Neural crest cell (in vitro differentiated cells): ENCODE results near the gene CALML5. TPM values are rescaled to one million over a fixed set of nuclear protein-coding genes. Genes with fewer than 3 reads are reported as not detected.

ENCODE experiments used
- DNase-seq: peaks from one replicate; pipeline ENCODE4 v3.0.0; 2021; ENCODE audit warnings: low read depth, mixed read lengths, low spot score
- H3K27ac Mint-ChIP-seq: one replicate; pipeline ENCODE4 v1.8.0; 2021; ENCODE audit warnings: mild to moderate bottlenecking, mixed read lengths; ENCODE audit not compliant: unreplicated experiment
- H3K27me3 Mint-ChIP-seq: 2 replicates; pipeline ENCODE4 v1.8.0; 2021; ENCODE audit warnings: low read depth, mild to moderate bottlenecking, mixed read lengths
- H3K36me3 Mint-ChIP-seq: 2 replicates; pipeline ENCODE4 v1.8.0; 2021; ENCODE audit warnings: low read depth, mild to moderate bottlenecking, mixed read lengths
- H3K4me1 Mint-ChIP-seq: 2 replicates; pipeline ENCODE4 v1.8.0; 2021; ENCODE audit warnings: mixed read lengths
- H3K4me3 Mint-ChIP-seq: one replicate; pipeline ENCODE4 v1.8.0; 2021; ENCODE audit warnings: mild to moderate bottlenecking, mixed read lengths
- H3K9me3 Mint-ChIP-seq: 2 replicates; pipeline ENCODE4 v1.8.0; 2021; ENCODE audit warnings: mixed read lengths
- CTCF ChIP-seq: fragments of 200-600 bp; sonication (generic); conservative IDR thresholded peaks from 2 replicates; pipeline ENCODE4 v1.5.0; 2021; ENCODE audit warnings: antibody characterized with exemption, mild to moderate bottlenecking
- total RNA-seq: library from RNA; stranded (reverse); gene quantifications from 2 replicates; pipeline ENCODE4 v1.2.1, GENCODE V29; 2021

The CALML5 gene
- total RNA-seq, 1 donor from 2014 or later = not detected

GRCh38 chr10:5532307-5532605 lies 32.9 kb upstream of the CALML5 start:
- H3K36me3 Mint-ChIP-seq = no peaks in the 10 kb centered on the region
- H3K27me3 Mint-ChIP-seq = no peaks in the 10 kb centered on the region
- H3K4me3 Mint-ChIP-seq = no peak overlapping the region
- H3K27ac Mint-ChIP-seq = no peak overlapping the region
- no peak for DNase-seq
- peaks cover 3% of the 10 kb centered on the region for H3K9me3 Mint-ChIP-seq
- no peak for TF ChIP-seq CTCF
- peaks cover 6% of the 10 kb centered on the region for H3K4me1 Mint-ChIP-seq

- peaks cover 6% of the 10 kb centered on the region for H3K4me1 Mint-ChIP-seq
- no peaks in the 10 kb centered on the region for H3K36me3 Mint-ChIP-seq
- no peaks in the 10 kb centered on the region for H3K27me3 Mint-ChIP-seq
- peaks cover 3% of the 10 kb centered on the region for H3K9me3 Mint-ChIP-seq
- no peak overlapping the region for H3K4me3 Mint-ChIP-seq
- no peak overlapping the region for H3K27ac Mint-ChIP-seq
- no peak for DNase-seq
- TF ChIP-seq CTCF = no peak
These were observed 32.4 kb upstream of the CALML5 start for GRCh38 chr10:5531558-5532306.

GRCh38 chr10:5530846-5531557 lies 31.6 kb upstream of the CALML5 start:
- no peak overlapping the region for H3K27ac Mint-ChIP-seq
- no peak for TF ChIP-seq CTCF
- no peak overlapping the region for H3K4me3 Mint-ChIP-seq
- H3K9me3 Mint-ChIP-seq = peaks cover 3% of the 10 kb centered on the region
- no peaks in the 10 kb centered on the region for H3K27me3 Mint-ChIP-seq
- no peaks in the 10 kb centered on the region for H3K36me3 Mint-ChIP-seq
- DNase-seq = no peak
- peaks cover 6% of the 10 kb centered on the region for H3K4me1 Mint-ChIP-seq

- Mint-ChIP-seq H3K4me1 (peaks cover 6% of the 10 kb centered on the region), H3K27ac (peak overlapping the region; percentile 62), H3K9me3 (peaks cover 3% of the 10 kb centered on the region), H3K27me3 (no peaks in the 10 kb centered on the region), H3K36me3 (no peaks in the 10 kb centered on the region), H3K4me3 (no peak overlapping the region)
- DNase-seq = no peak
- no peak for TF ChIP-seq CTCF
These were observed 31.0 kb upstream of the CALML5 start for GRCh38 chr10:5530412-5530806.

- Mint-ChIP-seq H3K27me3 (no peaks in the 10 kb centered on the region), H3K4me1 (peaks cover 6% of the 10 kb centered on the region), H3K36me3 (no peaks in the 10 kb centered on the region), H3K27ac (no peak overlapping the region), H3K9me3 (peaks cover 3% of the 10 kb centered on the region), H3K4me3 (no peak overlapping the region)
- no peak for DNase-seq
- no peak for TF ChIP-seq CTCF
These were observed 30.5 kb upstream of the CALML5 start for GRCh38 chr10:5529702-5530411.
